HEK293 (cell line): ENCODE data around the gene MRO.
A peak's percentile ranks its signal among the peaks of the same experiment; 100 is the strongest.

Source experiments
- CTCF ChIA-PET: fragments of 350-600 bp; formaldehyde crosslinking; extraction: SDS; loops from one replicate; lab custom pipeline; 2021; ENCODE audit warnings: antibody characterized with exemption; lab: Yijun Ruan, JAX
- POLR2A ChIA-PET: fragments of 300-600 bp; formaldehyde crosslinking; extraction: SDS; loops from one replicate; lab custom pipeline; 2020; ENCODE audit warnings: antibody characterized with exemption, inconsistent platforms; lab: Yijun Ruan, JAX
- H3K27ac ChIP-seq: fragments of 200-500 bp; sonication (Bioruptor generic); 2 replicates; pipeline ENCODE4 v1.5.1; 2014; ENCODE audit warnings: low read depth, low read length, control low read depth, inconsistent platforms; ENCODE audit errors: extremely low read depth
- H3K36me3 ChIP-seq, 2 experiments: fragments of 200-500 bp in 1 of 2; sonication (Bioruptor generic) in 1 of 2; 1 replicate in 1 of 2; 2 replicates in 1 of 2; pipeline ENCODE4 v1.5.1; 2014 to 2017; ENCODE audit warnings: inconsistent platforms in 2 of 2, low read length in 2 of 2; ENCODE audit not compliant: control insufficient read depth in 2 of 2, insufficient read depth in 1 of 2
- H3K4me1 ChIP-seq: fragments of 200-500 bp; sonication (Bioruptor generic); 2 replicates; pipeline ENCODE4 v1.5.1; 2014; ENCODE audit warnings: mild to moderate bottlenecking, low read length, inconsistent platforms; ENCODE audit not compliant: control insufficient read depth, insufficient read depth
- H3K4me3 ChIP-seq: 2 replicates; pipeline ENCODE4 v1.5.1; 2011; ENCODE audit warnings: low read depth, mild to moderate bottlenecking, control low read depth, low read length, moderate library complexity
- H3K9me3 ChIP-seq: fragments of 200-500 bp; sonication (Bioruptor generic); 2 replicates; pipeline ENCODE4 v1.5.1; 2014; ENCODE audit warnings: low read depth, low read length, inconsistent platforms; ENCODE audit not compliant: control insufficient read depth, insufficient read depth
- BCL11A ChIP-seq: fragments of 450-650 bp; formaldehyde crosslinking; IDR thresholded peaks from 2 replicates; pipeline ENCODE4 v1.5.1; 2016; ENCODE audit warnings: low read depth, missing biosample characterization, missing genetic modification characterization
- HOXC10 ChIP-seq: sonication (generic); formaldehyde crosslinking; IDR thresholded peaks from 2 replicates; pipeline ENCODE4 v1.8.1; 2023; ENCODE audit warnings: mild to moderate bottlenecking, missing genetic modification reagents
- IKZF3 ChIP-seq: fragments of 450-650 bp; IDR thresholded peaks from 2 replicates; pipeline ENCODE4 v1.5.0; 2018; ENCODE audit warnings: missing biosample characterization, mild to moderate bottlenecking, missing genetic modification characterization, moderate library complexity
- KLF16 ChIP-seq: fragments of 450-650 bp; formaldehyde crosslinking; IDR thresholded peaks from 2 replicates; pipeline ENCODE4 v1.5.1; 2017; ENCODE audit warnings: missing biosample characterization, missing genetic modification characterization
- PRDM6 ChIP-seq: fragments of 450-650 bp; formaldehyde crosslinking; IDR thresholded peaks from 2 replicates; pipeline ENCODE4 v1.5.1; 2017; ENCODE audit warnings: missing biosample characterization, missing genetic modification characterization
- ZFHX2 ChIP-seq: fragments of 450-650 bp; formaldehyde crosslinking; conservative IDR thresholded peaks from 2 replicates; pipeline ENCODE4 v1.5.1; 2016; ENCODE audit warnings: missing biosample characterization, missing genetic modification characterization
- ZNF146 ChIP-seq: fragments of 450-650 bp; formaldehyde crosslinking; IDR thresholded peaks from 2 replicates; pipeline ENCODE4 v1.5.1; 2016; ENCODE audit warnings: missing biosample characterization, missing genetic modification characterization
- ZNF148 ChIP-seq: fragments of 450-650 bp; formaldehyde crosslinking; IDR thresholded peaks from 2 replicates; pipeline ENCODE4 v1.5.0; 2017; ENCODE audit warnings: missing biosample characterization, missing genetic modification characterization, borderline replicate concordance
- ZNF18 ChIP-seq: fragments of 450-650 bp; formaldehyde crosslinking; IDR thresholded peaks from 2 replicates; pipeline ENCODE4 v1.5.1; 2016; ENCODE audit warnings: missing biosample characterization, missing genetic modification characterization
- ZNF239 ChIP-seq: fragments of 450-650 bp; formaldehyde crosslinking; IDR thresholded peaks from 2 replicates; pipeline ENCODE4 v1.5.1; 2016; ENCODE audit warnings: missing biosample characterization, missing genetic modification characterization
- ZNF266 ChIP-seq: fragments of 450-650 bp; formaldehyde crosslinking; IDR thresholded peaks from 2 replicates; pipeline ENCODE4 v1.5.1; 2016; ENCODE audit warnings: missing biosample characterization, missing genetic modification characterization, low read depth
- ZNF350 ChIP-seq: fragments of 450-650 bp; formaldehyde crosslinking; IDR thresholded peaks from 2 replicates; pipeline ENCODE4 v1.5.0; 2017; ENCODE audit warnings: missing biosample characterization, mild to moderate bottlenecking, missing genetic modification characterization
- ZNF416 ChIP-seq: fragments of 450-650 bp; formaldehyde crosslinking; IDR thresholded peaks from 2 replicates; pipeline ENCODE4 v1.5.1; 2016; ENCODE audit warnings: missing biosample characterization, missing genetic modification characterization
- ZNF529 ChIP-seq: fragments of 450-650 bp; formaldehyde crosslinking; IDR thresholded peaks from 2 replicates; pipeline ENCODE4 v1.5.1; 2017; ENCODE audit warnings: missing genetic modification characterization, missing biosample characterization; ENCODE audit not compliant: insufficient replicate concordance
- ZNF621 ChIP-seq: fragments of 450-650 bp; formaldehyde crosslinking; IDR thresholded peaks from 2 replicates; pipeline ENCODE4 v1.5.1; 2017; ENCODE audit warnings: missing biosample characterization, missing genetic modification characterization
- ZNF785 ChIP-seq: fragments of 450-650 bp; formaldehyde crosslinking; IDR thresholded peaks from 2 replicates; pipeline ENCODE4 v1.5.1; 2016; ENCODE audit warnings: missing biosample characterization, missing genetic modification characterization
- ZSCAN23 ChIP-seq: fragments of 450-650 bp; formaldehyde crosslinking; IDR thresholded peaks from 2 replicates; pipeline ENCODE4 v1.5.1; 2016; ENCODE audit warnings: missing biosample characterization, missing genetic modification characterization
- TF ChIP-seq, protein P1 (sequence below): fragments of 450-650 bp; formaldehyde crosslinking; IDR thresholded peaks from 2 replicates; pipeline ENCODE4 v1.5.1; 2016; ENCODE audit warnings: missing biosample characterization, missing genetic modification characterization
- TF ChIP-seq, protein P2 (sequence below): fragments of 450-650 bp; formaldehyde crosslinking; IDR thresholded peaks from 2 replicates; pipeline ENCODE4; 2016; ENCODE audit warnings: missing biosample characterization, missing genetic modification characterization

The MRO gene

DNA sequence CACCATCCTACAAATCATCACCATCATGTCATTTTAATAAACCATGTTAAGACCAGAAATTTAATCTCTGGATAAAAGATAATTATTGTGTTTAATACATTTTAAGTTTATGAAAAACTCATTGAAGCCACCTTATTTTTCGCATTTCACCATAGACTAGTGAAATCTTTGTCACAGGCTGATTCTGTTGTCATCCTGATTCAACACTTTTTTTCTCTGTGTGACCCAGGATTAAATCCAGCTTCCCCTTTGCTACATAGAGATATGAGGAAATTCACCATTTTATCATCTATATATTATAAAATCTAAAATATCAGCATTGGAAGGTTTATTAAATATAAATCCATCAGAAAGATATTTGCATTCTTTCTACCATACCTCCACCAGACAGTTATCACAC, 29.2 kb upstream of the MRO start:
- Histone ChIP-seq H3K36me3 (no peaks in the 10 kb centered on the region), H3K4me1 (no peaks in the 10 kb centered on the region)

DNA sequence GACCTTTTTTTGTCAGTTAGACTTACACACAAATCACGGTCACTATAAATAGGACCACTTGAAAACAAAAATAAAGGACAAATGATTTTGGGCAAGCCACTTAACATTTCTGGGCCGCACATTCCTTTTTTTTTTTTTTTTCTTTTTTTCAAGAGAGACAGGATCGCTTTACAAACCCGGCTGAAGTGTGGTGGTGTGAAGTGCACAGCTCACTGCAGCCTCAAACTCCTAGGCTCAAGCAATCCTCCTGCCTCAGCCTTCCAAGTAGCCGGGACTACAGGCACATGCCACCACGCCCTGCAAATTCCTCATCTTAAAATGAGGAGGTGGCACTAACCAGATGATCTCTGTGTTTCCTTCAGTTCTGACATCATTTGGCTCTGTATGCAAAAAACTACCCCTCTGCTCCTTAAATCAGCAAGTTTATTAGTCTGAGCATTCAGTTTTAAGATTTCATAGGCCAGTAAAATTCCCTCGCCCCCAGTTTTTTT, 28.3 kb upstream of the MRO start:
- no peaks in the 10 kb centered on the region for H3K4me1 ChIP-seq
- no peaks in the 10 kb centered on the region for H3K9me3 ChIP-seq
- H3K36me3 ChIP-seq: no peaks in the 10 kb centered on the region
- TF ChIP-seq BCL11A (no peak), KLF16 (0 out of 2 replicates have a peak, but pooled peaks have one; percentile 32), ZNF146 (no peak), ZNF18 (tag by site-specific recombination) (peak; percentile 43; the same call in 1 of the 2 replicates), ZSCAN23 (tag by site-specific recombination) (no peak), ZNF350 (no peak), ZFHX2 (tag by site-specific recombination) (0 out of 2 replicates have a peak, but pooled peaks have one; percentile 7), PRDM6 (tag by site-specific recombination) (peak; percentile 40; the same call in 1 of the 2 replicates), ZNF621 (tag by site-specific recombination) (no peak), ZNF266 (tag by site-specific recombination) (no peak)
- TF ChIP-seq, protein P1, sequence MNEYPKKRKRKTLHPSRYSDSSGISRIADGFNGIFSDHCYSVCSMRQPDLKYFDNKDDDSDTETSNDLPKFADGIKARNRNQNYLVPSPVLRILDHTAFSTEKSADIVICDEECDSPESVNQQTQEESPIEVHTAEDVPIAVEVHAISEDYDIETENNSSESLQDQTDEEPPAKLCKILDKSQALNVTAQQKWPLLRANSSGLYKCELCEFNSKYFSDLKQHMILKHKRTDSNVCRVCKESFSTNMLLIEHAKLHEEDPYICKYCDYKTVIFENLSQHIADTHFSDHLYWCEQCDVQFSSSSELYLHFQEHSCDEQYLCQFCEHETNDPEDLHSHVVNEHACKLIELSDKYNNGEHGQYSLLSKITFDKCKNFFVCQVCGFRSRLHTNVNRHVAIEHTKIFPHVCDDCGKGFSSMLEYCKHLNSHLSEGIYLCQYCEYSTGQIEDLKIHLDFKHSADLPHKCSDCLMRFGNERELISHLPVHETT: no peak
- TF ChIP-seq, protein P2, sequence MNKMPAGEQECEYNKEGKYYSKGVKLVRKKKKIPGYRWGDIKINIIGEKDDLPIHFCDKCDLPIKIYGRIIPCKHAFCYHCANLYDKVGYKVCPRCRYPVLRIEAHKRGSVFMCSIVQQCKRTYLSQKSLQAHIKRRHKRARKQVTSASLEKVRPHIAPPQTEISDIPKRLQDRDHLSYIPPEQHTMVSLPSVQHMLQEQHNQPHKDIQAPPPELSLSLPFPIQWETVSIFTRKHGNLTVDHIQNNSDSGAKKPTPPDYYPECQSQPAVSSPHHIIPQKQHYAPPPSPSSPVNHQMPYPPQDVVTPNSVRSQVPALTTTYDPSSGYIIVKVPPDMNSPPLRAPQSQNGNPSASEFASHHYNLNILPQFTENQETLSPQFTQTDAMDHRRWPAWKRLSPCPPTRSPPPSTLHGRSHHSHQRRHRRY: no peak
- POLR2A ChIA-PET: interaction anchor here (0.7 kb wide), 2 partner anchors 8 to 209 kb away, joined by 4 to 8 read pairs; no protein-coding TSS in a partner anchor
- H3K4me3 ChIP-seq: no peak overlapping the region
- CTCF ChIA-PET: interaction anchor here (1.1 to 1.9 kb wide), 2 partner anchors 28 to 536 kb away, joined by 3 to 9 read pairs; no protein-coding TSS in a partner anchor
- H3K27ac ChIP-seq: no peak overlapping the region

More for the DNA sequence above, 29.2 kb upstream of the MRO start:
- TF ChIP-seq ZNF239 (no peak), ZNF416 (tag by site-specific recombination) (no peak), ZNF148 (tag by site-specific recombination) (no peak), ZNF529 (tag by site-specific recombination) (no peak), IKZF3 (tag by site-specific recombination) (no peak), ZNF785 (tag by site-specific recombination) (no peak), HOXC10 (CRISPR knock-in tag) (no peak)
- TF ChIP-seq, protein P1: no peak
- Histone ChIP-seq H3K4me3 (no peak overlapping the region), H3K27ac (no peak overlapping the region), H3K9me3 (no peaks in the 10 kb centered on the region)
- POLR2A ChIA-PET: no interaction called here
- CTCF ChIA-PET: interaction anchor here (0.7 to 1.1 kb wide), 2 partner anchors 15 to 535 kb away, joined by 3 read pairs; no protein-coding TSS in a partner anchor
